Psoas muscle (tissue), 8 donors: Measurements from ENCODE around the gene FAM219A. TPM values are rescaled to one million over a fixed set of nuclear protein-coding genes. Genes with fewer than 3 reads are reported as not detected.

Experiments
- ATAC-seq, 4 donors: fragments of 200-7000 bp; cut with Tn5 transposase; one replicate each; pipeline ENCODE4 v1.9.1; 2020; ENCODE audit warnings: moderate library complexity in 3 of 4, mild to moderate bottlenecking in 2 of 4
- DNase-seq, 2 donors: peaks; one replicate each; pipeline ENCODE4 v3.0.0-alpha.2; 2020
- H3K27ac ChIP-seq: fragments of 200-600 bp; one replicate; pipeline ENCODE4 v1.8.0; 2022
- H3K27me3 ChIP-seq, 3 donors: fragments of 200-600 bp in 1 of 3; one replicate each; pipeline versions ENCODE4 v1.6.1 to v1.8.0; 2013 to 2022; ENCODE audit warnings: low read length in 2 of 3, mild to moderate bottlenecking in 2 of 3, moderate library complexity in 1 of 3; ENCODE audit not compliant: insufficient read depth in 3 of 3
- H3K36me3 ChIP-seq, 2 donors: fragments of 200-600 bp in 1 of 2; one replicate each; pipeline versions ENCODE4 v1.6.1 to v1.8.0; 2013 to 2022; ENCODE audit warnings: low read depth in 1 of 2, mild to moderate bottlenecking in 1 of 2, moderate library complexity in 1 of 2; ENCODE audit not compliant: insufficient read depth in 1 of 2
- H3K4me1 ChIP-seq: fragments of 200-600 bp; one replicate; pipeline ENCODE4 v1.8.0; 2022
- H3K4me3 ChIP-seq: fragments of 200-600 bp; one replicate; pipeline ENCODE4 v1.8.0; 2022; ENCODE audit warnings: mild to moderate bottlenecking
- H3K9me3 ChIP-seq: fragments of 200-600 bp; one replicate; pipeline ENCODE4 v1.8.0; 2022
- WGBS, 3 donors: extraction: QIAGEN DNeasy Blood & Tissue Kit; methylation state at CpG; one replicate each; pipeline versions ENCODE4 v1.1.6 to v1.1.7; 2013; 5-methylcytosine and 5-hydroxymethylcytosine counted together
- intact Hi-C, 2 donors: fragments of 100-400 bp; cut with DNase I; formaldehyde crosslinking; loops; one replicate each; pipeline versions ENCODE4 v1.11.0 to v1.14.2; 2022
- polyA plus RNA-seq, 3 donors: library from polyadenylated mRNA; stranded (reverse); fragments of 200-250 nt; gene quantifications; one replicate each; pipeline ENCODE4 v1.2.3, GENCODE V29; 2013
- total RNA-seq, 4 donors: library from RNA; stranded (reverse); fragmentation: NEBNext Ultra II Directional in 2 of 4; extraction: Animal tissue kit (Norgen Biotek cat#: 25700) in 2 of 4; gene quantifications; one replicate each; pipeline versions ENCODE4 v1.2.1 to v1.2.4, GENCODE V29; 2021 to 2023
- TF ChIP-seq, protein P1 (sequence below): fragments of 200-600 bp; IDR thresholded peaks from one replicate; pipeline ENCODE4 v1.8.0; 2022; ENCODE audit warnings: antibody characterized with exemption
- donor health status: healthy with polysubstance abuse.
- donor health status: DM: no; HTN: no; CAD: no; lungs with moderate emphysema.
- donor health status: Bipolar disorder and iron deficiency.
- donor health status: healthy.
- donor health status: DM: yes; HTN: yes; CAD: no.
- donor health status: DM: no; HTN: no; CAD: no.
- donor health status: DM: no; HTN: no; CAD: no.
- donor health status: DM: yes; HTN: yes; CAD: no.

Gene FAM219A
- total and polyA plus RNA-seq, 7 donors: 25.4 to 99.4 (median 36.5) TPM

DNA sequence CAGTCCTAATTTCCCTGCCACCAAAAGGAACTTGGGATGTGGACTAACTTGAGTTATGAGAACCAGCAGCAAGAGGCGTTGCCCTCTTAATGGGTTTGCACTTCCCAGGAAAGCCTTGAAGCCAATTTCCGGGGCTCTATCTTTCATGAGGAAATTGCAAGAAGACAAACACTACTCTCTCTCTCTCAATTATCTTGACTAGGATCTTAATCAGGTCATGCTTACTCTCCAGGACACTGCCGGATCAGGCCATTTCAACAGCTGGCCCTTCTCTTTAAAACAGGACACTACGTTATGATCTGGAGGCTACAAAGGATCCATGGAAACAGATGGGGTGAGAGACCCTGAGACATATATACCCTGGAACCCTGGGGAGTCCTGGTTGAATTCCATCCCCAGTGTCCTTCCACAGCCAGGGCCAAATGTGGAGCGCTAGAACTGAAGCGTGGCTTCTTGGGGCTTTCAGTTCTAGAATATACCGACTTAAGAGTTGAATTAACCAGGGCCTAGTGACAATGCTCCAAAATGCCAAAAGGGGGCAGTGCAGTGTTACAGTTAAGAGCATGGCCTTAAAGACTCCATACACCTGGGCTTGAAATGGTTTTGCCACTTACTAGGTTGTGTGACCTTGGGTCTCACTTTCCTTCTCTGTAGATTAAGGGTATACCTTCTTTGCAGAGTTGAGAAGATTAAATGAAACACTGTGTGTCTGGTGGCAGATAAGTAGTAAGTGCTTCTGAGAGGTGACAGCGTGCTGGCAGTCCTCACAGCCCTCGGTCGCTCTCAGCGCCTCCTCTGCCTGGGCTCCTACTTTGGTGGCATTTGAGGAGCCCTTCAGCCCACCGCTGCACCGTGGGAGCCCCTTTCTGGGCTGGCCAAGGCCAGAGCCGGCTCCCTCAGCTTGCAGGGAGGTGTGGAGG is 21.1 kb downstream of the FAM219A start:
- WGBS, 3 donors: 66 to 80% (median 73%) methylated on average over 13 to 14 of the region's 14 CpGs
- DNase-seq: no peak
- intact Hi-C loops: loop anchor here (1.0 to 10.0 kb wide), 3 partner anchors 63 to 168 kb away; no protein-coding TSS in a partner anchor
- Histone ChIP-seq H3K9me3 (no peaks in the 10 kb centered on the region), H3K27me3 (no peaks in the 10 kb centered on the region), H3K4me1 (peaks cover 27% of the 10 kb centered on the region), H3K27ac (no peak overlapping the region), H3K4me3 (no peak overlapping the region), H3K36me3 (peaks cover 0 to 19% of the 10 kb centered on the region in 2 donors)
- TF ChIP-seq, protein P1, sequence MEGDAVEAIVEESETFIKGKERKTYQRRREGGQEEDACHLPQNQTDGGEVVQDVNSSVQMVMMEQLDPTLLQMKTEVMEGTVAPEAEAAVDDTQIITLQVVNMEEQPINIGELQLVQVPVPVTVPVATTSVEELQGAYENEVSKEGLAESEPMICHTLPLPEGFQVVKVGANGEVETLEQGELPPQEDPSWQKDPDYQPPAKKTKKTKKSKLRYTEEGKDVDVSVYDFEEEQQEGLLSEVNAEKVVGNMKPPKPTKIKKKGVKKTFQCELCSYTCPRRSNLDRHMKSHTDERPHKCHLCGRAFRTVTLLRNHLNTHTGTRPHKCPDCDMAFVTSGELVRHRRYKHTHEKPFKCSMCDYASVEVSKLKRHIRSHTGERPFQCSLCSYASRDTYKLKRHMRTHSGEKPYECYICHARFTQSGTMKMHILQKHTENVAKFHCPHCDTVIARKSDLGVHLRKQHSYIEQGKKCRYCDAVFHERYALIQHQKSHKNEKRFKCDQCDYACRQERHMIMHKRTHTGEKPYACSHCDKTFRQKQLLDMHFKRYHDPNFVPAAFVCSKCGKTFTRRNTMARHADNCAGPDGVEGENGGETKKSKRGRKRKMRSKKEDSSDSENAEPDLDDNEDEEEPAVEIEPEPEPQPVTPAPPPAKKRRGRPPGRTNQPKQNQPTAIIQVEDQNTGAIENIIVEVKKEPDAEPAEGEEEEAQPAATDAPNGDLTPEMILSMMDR: peak; percentile 72
- ATAC-seq: peak; percentile 77 to 88 (median 84)

GRCh38 chr9:34431667-34432066 is 26.7 kb downstream of the FAM219A start:
- no peaks in the 10 kb centered on the region for H3K27me3 ChIP-seq
- no peaks in the 10 kb centered on the region for H3K9me3 ChIP-seq
- no peak overlapping the region for H3K4me3 ChIP-seq
- ATAC-seq: no peak
- intact Hi-C loops: loop anchor here in 1 of 2 donors (10.0 kb wide), 1 partner anchor 173 kb away; no protein-coding TSS in a partner anchor
- TF ChIP-seq, protein P1: no peak
- 68 to 82% (median 77%) methylated on average over 2 of the region's 2 CpGs for WGBS, 3 donors
- H3K36me3 ChIP-seq: peaks cover 2 to 11% of the 10 kb centered on the region in 2 donors
- no peak for DNase-seq
- peak overlapping the region; percentile 30 for H3K27ac ChIP-seq
- H3K4me1 ChIP-seq: peaks cover 29% of the 10 kb centered on the region

- TF ChIP-seq, protein P1: no peak
- peaks cover 4 to 8% of the 10 kb centered on the region in 2 donors for H3K36me3 ChIP-seq
- DNase-seq (peak; percentile 66 to 93), ATAC-seq (peak; percentile 85 to 96 (median 93))
- intact Hi-C loops: loop anchor here in 1 of 2 donors (10.0 kb wide), 1 partner anchor 174 kb away; no protein-coding TSS in a partner anchor
- H3K4me3 ChIP-seq: no peak overlapping the region
- WGBS, 3 donors: 3 to 5% (median 4%) methylated on average over 4 of the region's 4 CpGs
- H3K27me3 ChIP-seq: no peaks in the 10 kb centered on the region
- no peaks in the 10 kb centered on the region for H3K9me3 ChIP-seq
- peak overlapping the region; percentile 30 for H3K27ac ChIP-seq
- H3K4me1 ChIP-seq: peaks cover 29% of the 10 kb centered on the region
Measured at GRCh38 chr9:34430843-34431437, 27.4 kb downstream of the FAM219A start.

DNA sequence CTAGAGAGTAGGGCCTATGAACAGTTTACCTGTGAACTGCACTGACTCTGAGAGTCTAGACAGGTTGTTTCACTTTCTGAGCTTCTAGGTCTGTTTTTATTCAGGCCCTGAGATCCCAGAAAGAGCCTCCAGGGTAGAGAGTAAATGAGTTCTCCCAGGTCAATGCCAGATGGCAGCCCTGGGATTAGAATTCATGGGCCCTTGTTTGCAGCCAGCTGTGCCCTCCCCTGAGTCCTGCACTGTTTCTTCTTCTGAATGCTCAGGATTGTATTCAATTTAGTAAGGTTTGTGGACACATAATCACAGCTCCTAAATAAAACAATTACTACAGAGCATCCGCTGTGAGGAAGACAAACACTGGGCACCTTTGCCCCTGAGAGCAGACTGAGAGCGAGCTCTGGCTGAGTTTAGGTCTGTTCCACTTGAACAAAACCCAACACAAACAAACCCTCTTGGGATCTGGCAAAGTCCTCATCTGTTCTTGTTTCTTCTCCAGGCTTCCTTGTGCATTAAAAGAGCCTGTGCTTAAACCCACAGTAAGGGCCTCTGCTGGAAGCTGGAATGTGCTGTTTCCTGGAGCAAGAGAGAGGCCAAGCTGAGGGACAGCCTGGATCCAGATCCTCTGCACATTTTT is 29.9 kb downstream of the FAM219A start:
- Histone ChIP-seq H3K27ac (no peak overlapping the region), H3K36me3 (peaks cover 4 to 8% of the 10 kb centered on the region in 2 donors), H3K27me3 (no peaks in the 10 kb centered on the region), H3K9me3 (no peaks in the 10 kb centered on the region), H3K4me1 (peaks cover 29% of the 10 kb centered on the region), H3K4me3 (no peak overlapping the region)
- intact Hi-C loops: loop anchor here in 1 of 2 donors (5.0 kb wide), 1 partner anchor 34 kb away; no protein-coding TSS in a partner anchor
- ATAC-seq (no peak), DNase-seq (no peak)
- WGBS, 3 donors: 59 to 87% (median 73%) methylated on average over 2 of the region's 2 CpGs
- TF ChIP-seq, protein P1: no peak
